ENCODE data around the gene PAK1IP1.
"Not testable (repeated sequence)": the region's sequence is repeated elsewhere in the genome, so short reads cannot be mapped to it uniquely, and the experiment has no call there.

PAK1IP1 gene

DNA sequence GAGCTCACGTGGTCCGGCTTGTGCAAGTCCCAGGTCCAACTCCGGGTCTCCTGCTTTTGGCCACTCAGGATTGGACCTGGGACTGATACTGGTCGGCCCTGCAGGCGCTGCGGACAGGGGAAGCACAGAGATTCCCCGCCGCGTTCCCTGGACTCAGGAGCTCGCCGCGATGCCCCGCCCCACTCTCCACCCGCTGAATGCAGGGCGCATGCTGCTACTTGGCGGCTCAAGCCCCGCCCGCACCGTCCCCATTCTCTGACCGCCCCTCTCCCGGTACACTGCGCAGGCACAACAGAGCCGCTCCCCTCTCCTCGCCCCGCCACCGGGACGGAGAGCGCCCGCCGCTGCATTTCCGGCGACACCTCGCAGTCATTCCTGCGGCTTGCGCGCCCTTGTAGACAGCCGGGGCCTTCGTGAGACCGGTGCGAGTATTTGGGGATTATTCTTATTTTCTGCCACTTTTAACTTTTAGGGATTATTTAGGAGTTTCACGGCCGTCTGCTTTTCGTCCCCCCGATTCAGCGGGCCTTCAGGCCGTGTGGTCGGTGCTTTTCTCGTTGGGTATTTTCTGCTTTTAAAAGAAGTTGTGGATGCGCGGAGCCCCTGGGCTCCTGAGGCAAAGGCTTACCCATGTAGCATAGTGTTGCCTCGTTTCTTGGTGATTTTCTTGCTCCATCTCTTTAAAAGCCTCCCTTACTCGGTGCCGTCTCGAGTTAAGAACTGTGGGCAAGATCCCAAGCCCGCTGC lies 28.2 kb downstream of the PAK1IP1 start, which contains the start of gene TMEM14C:
Gene TMEM14C (plus strand): TSS at position 251 of the 747 bp plus-strand sequence. CDS start 1,544 bp downstream, outside the sequence.
- peak within 1 kb of the TSS; percentile 73 to 94 for H3K4me3 ChIP-seq (ENCODE audit: low read length in 2 of 2)
- H3K9me3 ChIP-seq (ENCODE audit: control insufficient read depth in 2 of 2, low read length in 2 of 2): no peaks in the 10 kb centered on the region
- no peaks in the 10 kb centered on the region for H3K27me3 ChIP-seq (ENCODE audit: control insufficient read depth in 2 of 2, insufficient read depth in 2 of 2, low read length in 2 of 2)
- H3K4me1 ChIP-seq (ENCODE audit: control insufficient read depth in 2 of 2, insufficient read depth in 2 of 2, low read length in 2 of 2): peaks cover 14 to 20% of the 10 kb centered on the region in 2 donors
- peak within 1 kb of the TSS; percentile 84 to 93 for H3K9ac ChIP-seq (ENCODE audit: low read depth in 1 of 2, low read length in 2 of 2)
- H3K27ac ChIP-seq (ENCODE audit: low read depth in 2 of 2, low read length in 2 of 2): peak within 1 kb of the TSS; percentile 81 to 91
- H3K36me3 ChIP-seq (ENCODE audit: control insufficient read depth in 2 of 2, insufficient read depth in 2 of 2, low read length in 2 of 2): peaks cover 15 to 20% of the 10 kb centered on the region in 2 donors

DNA sequence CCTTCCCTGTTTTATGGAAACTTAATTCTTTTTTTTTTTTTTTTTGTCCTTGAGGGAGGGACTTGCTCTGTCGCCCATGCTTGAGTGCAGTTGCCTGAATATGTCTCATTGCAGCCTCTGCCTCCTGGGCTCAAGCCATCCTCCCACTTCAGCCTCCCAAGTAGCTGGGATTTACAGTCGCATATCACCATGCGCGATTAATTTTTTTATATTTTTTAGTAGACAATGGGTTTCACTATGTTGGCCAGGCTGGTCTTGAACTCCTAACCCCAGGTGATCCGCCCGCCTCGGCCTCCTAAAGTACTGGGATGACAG lies 28.8 kb downstream of the PAK1IP1 start:
- Histone ChIP-seq H3K4me1 (ENCODE audit: control insufficient read depth in 2 of 2, insufficient read depth in 2 of 2, low read length in 2 of 2) (peaks cover 14 to 20% of the 10 kb centered on the region in 2 donors), H3K9ac (ENCODE audit: low read depth in 1 of 2, low read length in 2 of 2) (peak overlapping the region; percentile 84 to 93), H3K27ac (ENCODE audit: low read depth in 2 of 2, low read length in 2 of 2) (peak overlapping the region; percentile 81 to 91)

DNA sequence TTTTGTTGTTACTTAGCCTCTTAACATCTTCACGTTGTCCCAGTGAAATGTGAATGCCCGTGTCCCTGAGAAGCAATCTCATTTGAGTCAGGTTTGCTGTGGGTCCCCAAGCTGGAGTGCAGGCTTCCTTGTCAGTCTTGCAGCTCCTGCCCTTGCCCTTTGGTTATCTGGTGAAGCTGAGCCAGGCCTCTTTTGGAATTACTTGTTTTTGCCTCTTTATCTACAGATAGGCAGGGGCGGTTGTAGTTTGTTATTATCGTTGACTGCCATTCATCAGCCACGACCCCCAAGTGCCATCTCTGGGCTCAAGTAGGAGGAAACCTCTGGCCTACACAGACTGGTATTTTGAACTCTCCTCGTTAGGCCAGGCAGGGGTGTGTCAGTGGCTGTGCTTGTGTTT lies 30.3 kb downstream of the PAK1IP1 start:
- no peaks in the 10 kb centered on the region for H3K27me3 ChIP-seq (ENCODE audit: control insufficient read depth in 2 of 2, insufficient read depth in 2 of 2, low read length in 2 of 2)
- H3K9me3 ChIP-seq (ENCODE audit: control insufficient read depth in 2 of 2, low read length in 2 of 2): no peaks in the 10 kb centered on the region
- H3K9ac ChIP-seq (ENCODE audit: low read depth in 1 of 2, low read length in 2 of 2): no peak overlapping the region
- H3K27ac ChIP-seq (ENCODE audit: low read depth in 2 of 2, low read length in 2 of 2): no peak overlapping the region
- peaks cover 21 to 38% of the 10 kb centered on the region in 2 donors for H3K36me3 ChIP-seq (ENCODE audit: control insufficient read depth in 2 of 2, insufficient read depth in 2 of 2, low read length in 2 of 2)
- peaks cover 14 to 20% of the 10 kb centered on the region in 2 donors for H3K4me1 ChIP-seq (ENCODE audit: control insufficient read depth in 2 of 2, insufficient read depth in 2 of 2, low read length in 2 of 2)
- H3K4me3 ChIP-seq (ENCODE audit: low read length in 2 of 2): no peak overlapping the region

More for the DNA sequence above, 28.8 kb downstream of the PAK1IP1 start:
- Histone ChIP-seq H3K36me3 (ENCODE audit: control insufficient read depth in 2 of 2, insufficient read depth in 2 of 2, low read length in 2 of 2) (peaks cover 20 to 25% of the 10 kb centered on the region in 2 donors), H3K4me3 (ENCODE audit: low read length in 2 of 2) (peak overlapping the region; percentile 73 to 94), H3K9me3 (ENCODE audit: control insufficient read depth in 2 of 2, low read length in 2 of 2) (no peaks in the 10 kb centered on the region), H3K27me3 (ENCODE audit: control insufficient read depth in 2 of 2, insufficient read depth in 2 of 2, low read length in 2 of 2) (no peaks in the 10 kb centered on the region)

DNA sequence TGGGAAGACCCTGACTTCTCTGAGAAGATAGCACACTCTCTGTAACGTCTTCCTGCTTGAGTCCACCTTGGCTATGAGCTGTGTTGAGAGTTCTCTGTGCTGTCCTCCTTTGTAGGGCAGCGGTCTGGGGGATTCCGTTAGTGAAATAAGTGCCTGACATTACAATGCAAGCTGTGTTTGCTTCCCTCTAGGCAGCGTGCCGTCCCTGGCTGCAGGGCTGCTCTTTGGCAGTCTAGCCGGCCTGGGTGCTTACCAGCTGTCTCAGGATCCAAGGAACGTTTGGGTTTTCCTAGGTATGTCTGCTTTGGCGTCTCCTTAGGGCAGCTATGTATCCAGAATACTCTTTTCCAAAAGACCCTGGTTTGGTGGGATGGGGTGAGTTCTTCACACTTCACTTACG lies 30.9 kb downstream of the PAK1IP1 start:
- Histone ChIP-seq H3K9ac (ENCODE audit: low read depth in 1 of 2, low read length in 2 of 2) (no peak overlapping the region), H3K27ac (ENCODE audit: low read depth in 2 of 2, low read length in 2 of 2) (no peak overlapping the region), H3K4me1 (ENCODE audit: control insufficient read depth in 2 of 2, insufficient read depth in 2 of 2, low read length in 2 of 2) (peaks cover 14 to 20% of the 10 kb centered on the region in 2 donors), H3K36me3 (ENCODE audit: control insufficient read depth in 2 of 2, insufficient read depth in 2 of 2, low read length in 2 of 2) (peaks cover 27 to 44% of the 10 kb centered on the region in 2 donors), H3K27me3 (ENCODE audit: control insufficient read depth in 2 of 2, insufficient read depth in 2 of 2, low read length in 2 of 2) (no peaks in the 10 kb centered on the region), H3K9me3 (ENCODE audit: control insufficient read depth in 2 of 2, low read length in 2 of 2) (no peaks in the 10 kb centered on the region), H3K4me3 (ENCODE audit: low read length in 2 of 2) (no peak overlapping the region)

DNA sequence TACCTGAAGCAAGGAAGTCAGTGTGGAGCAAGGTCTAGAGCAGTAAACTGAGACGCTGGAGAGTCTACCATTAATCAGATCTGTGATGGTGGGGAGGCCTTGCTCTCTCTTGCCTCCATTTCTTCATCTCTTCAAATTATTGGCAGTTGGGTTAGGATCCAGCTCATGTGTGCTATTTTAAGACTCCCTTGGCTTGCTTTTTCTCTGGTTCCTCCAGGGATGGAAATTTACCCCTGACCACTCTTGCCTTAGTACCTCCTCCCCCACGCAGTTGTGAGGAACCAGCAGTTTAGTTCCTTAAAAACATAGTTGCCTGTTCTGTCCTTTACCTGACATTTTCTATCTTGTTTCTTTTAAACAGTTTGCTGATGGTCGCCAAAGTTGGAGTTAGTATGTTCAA lies 35.5 kb downstream of the PAK1IP1 start:
- Histone ChIP-seq H3K9ac (ENCODE audit: low read depth in 1 of 2, low read length in 2 of 2) (no peak overlapping the region), H3K27me3 (ENCODE audit: control insufficient read depth in 2 of 2, insufficient read depth in 2 of 2, low read length in 2 of 2) (no peaks in the 10 kb centered on the region), H3K27ac (ENCODE audit: low read depth in 2 of 2, low read length in 2 of 2) (no peak overlapping the region), H3K4me3 (ENCODE audit: low read length in 2 of 2) (no peak overlapping the region), H3K36me3 (ENCODE audit: control insufficient read depth in 2 of 2, insufficient read depth in 2 of 2, low read length in 2 of 2) (peaks cover 39 to 56% of the 10 kb centered on the region in 2 donors), H3K9me3 (ENCODE audit: control insufficient read depth in 2 of 2, low read length in 2 of 2) (no peaks in the 10 kb centered on the region), H3K4me1 (ENCODE audit: control insufficient read depth in 2 of 2, insufficient read depth in 2 of 2, low read length in 2 of 2) (no peaks in the 10 kb centered on the region)

DNA sequence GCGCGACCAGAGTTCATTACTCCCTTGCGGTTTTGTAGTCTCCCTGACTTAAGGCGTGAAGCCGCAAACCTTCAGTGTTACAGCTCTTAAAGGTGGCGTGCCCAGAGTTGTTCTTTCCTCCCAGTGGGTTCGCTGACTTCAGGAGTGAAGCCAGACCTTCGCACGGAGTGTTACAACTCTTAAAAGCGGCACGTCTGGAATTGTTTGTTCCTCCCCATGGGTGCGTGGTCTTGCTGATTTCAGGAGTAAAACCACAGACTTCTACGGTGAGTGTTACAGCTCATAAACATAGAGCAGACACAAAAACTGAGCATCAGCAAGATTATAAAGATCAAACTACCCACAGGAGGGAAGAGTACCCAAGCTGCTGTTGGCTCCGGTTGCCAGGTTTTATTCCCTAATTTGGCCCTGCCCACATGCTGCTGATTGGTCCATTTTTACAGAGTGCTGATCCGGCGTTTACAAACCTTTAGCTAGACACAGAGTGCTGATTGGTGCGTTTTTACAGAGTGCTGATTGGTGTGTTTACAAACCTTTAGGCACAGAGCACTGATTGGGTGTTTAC lies 38.5 kb downstream of the PAK1IP1 start:
- Histone ChIP-seq H3K36me3 (ENCODE audit: control insufficient read depth in 2 of 2, insufficient read depth in 2 of 2, low read length in 2 of 2) (peaks cover 26 to 38% of the 10 kb centered on the region in 2 donors), H3K27me3 (ENCODE audit: control insufficient read depth in 2 of 2, insufficient read depth in 2 of 2, low read length in 2 of 2) (no peaks in the 10 kb centered on the region), H3K4me3 (ENCODE audit: low read length in 2 of 2) (no peak overlapping the region), H3K9ac (ENCODE audit: low read depth in 1 of 2, low read length in 2 of 2) (no peak overlapping the region), H3K4me1 (ENCODE audit: control insufficient read depth in 2 of 2, insufficient read depth in 2 of 2, low read length in 2 of 2) (no peaks in the 10 kb centered on the region), H3K27ac (ENCODE audit: low read depth in 2 of 2, low read length in 2 of 2) (no peak overlapping the region), H3K9me3 (ENCODE audit: control insufficient read depth in 2 of 2, low read length in 2 of 2) (no peaks in the 10 kb centered on the region)

DNA sequence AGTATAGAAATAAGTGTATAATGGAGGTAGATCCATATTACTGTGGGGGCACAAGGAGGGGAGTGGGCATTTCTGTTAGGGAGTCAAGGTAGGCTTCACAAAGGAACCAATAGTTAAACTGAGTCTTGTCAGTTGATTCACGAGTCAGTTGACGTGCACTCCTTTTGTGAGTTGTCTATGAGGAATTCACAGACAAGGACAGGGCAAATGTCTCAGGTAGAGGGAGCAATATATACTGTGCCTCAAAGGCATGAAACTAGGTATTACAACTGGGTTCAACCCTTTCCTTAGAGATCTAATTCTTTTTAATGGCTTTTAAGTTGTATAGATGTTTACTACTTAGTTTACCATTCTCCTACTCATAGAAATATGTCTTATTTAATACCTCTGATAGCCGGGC lies 39.1 kb downstream of the PAK1IP1 start:
- Histone ChIP-seq H3K9me3 (ENCODE audit: control insufficient read depth in 2 of 2, low read length in 2 of 2) (no peaks in the 10 kb centered on the region), H3K27me3 (ENCODE audit: control insufficient read depth in 2 of 2, insufficient read depth in 2 of 2, low read length in 2 of 2) (no peaks in the 10 kb centered on the region), H3K27ac (ENCODE audit: low read depth in 2 of 2, low read length in 2 of 2) (no peak overlapping the region), H3K9ac (ENCODE audit: low read depth in 1 of 2, low read length in 2 of 2) (no peak overlapping the region), H3K4me1 (ENCODE audit: control insufficient read depth in 2 of 2, insufficient read depth in 2 of 2, low read length in 2 of 2) (no peaks in the 10 kb centered on the region), H3K4me3 (ENCODE audit: low read length in 2 of 2) (no peak overlapping the region), H3K36me3 (ENCODE audit: control insufficient read depth in 2 of 2, insufficient read depth in 2 of 2, low read length in 2 of 2) (peaks cover 23 to 33% of the 10 kb centered on the region in 2 donors)

DNA sequence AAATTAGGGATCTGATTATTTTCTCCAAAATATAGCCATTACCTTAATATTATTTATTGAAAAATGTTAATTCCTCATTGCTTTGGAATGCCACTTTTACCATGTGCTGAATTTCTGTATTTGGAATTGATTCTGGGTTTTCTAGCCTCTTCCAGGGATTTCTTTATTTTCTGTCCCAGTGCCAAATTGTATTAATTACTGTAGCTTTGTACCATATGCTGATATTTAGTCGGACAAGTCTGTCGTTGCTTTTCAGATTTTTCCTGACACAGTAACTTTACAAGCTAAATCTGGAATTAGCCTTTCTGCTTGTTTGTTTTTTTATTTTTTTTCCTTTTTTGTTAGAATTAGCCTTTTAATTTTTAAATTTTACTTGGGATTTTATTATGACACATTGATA lies 42.0 kb downstream of the PAK1IP1 start:
- Histone ChIP-seq H3K27ac (ENCODE audit: low read depth in 2 of 2, low read length in 2 of 2) (no peak overlapping the region), H3K9ac (ENCODE audit: low read depth in 1 of 2, low read length in 2 of 2) (no peak overlapping the region), H3K4me3 (ENCODE audit: low read length in 2 of 2) (no peak overlapping the region), H3K36me3 (ENCODE audit: control insufficient read depth in 2 of 2, insufficient read depth in 2 of 2, low read length in 2 of 2) (peaks cover 13 to 15% of the 10 kb centered on the region in 2 donors), H3K4me1 (ENCODE audit: control insufficient read depth in 2 of 2, insufficient read depth in 2 of 2, low read length in 2 of 2) (no peaks in the 10 kb centered on the region), H3K27me3 (ENCODE audit: control insufficient read depth in 2 of 2, insufficient read depth in 2 of 2, low read length in 2 of 2) (no peaks in the 10 kb centered on the region), H3K9me3 (ENCODE audit: control insufficient read depth in 2 of 2, low read length in 2 of 2) (no peaks in the 10 kb centered on the region)

DNA sequence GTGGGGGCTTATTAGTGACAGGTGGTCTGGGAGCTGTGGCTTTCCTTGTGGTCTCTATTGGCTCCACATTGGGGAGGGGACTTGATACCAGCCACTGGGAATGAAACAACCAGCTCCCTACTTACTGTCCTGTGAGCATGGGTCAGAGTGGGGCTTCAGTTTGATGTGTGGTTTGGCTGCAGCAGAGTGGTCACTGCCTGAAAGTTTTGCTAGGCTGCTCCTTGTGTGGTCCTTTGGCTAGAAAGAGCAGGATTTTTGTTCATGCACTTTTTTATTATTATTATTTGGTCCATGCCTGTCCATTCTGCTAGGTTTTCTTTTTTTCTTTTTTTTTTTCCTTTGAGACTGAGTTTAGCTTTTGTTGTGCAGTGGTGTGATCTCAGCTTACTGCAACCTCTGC lies 45.3 kb downstream of the PAK1IP1 start:
- peaks cover 0 to 2% of the 10 kb centered on the region in 2 donors for H3K36me3 ChIP-seq (ENCODE audit: control insufficient read depth in 2 of 2, insufficient read depth in 2 of 2, low read length in 2 of 2)
- H3K9me3 ChIP-seq (ENCODE audit: control insufficient read depth in 2 of 2, low read length in 2 of 2): no peaks in the 10 kb centered on the region
- no peak overlapping the region for H3K27ac ChIP-seq (ENCODE audit: low read depth in 2 of 2, low read length in 2 of 2)
- H3K27me3 ChIP-seq (ENCODE audit: control insufficient read depth in 2 of 2, insufficient read depth in 2 of 2, low read length in 2 of 2): no peaks in the 10 kb centered on the region
- no peaks in the 10 kb centered on the region for H3K4me1 ChIP-seq (ENCODE audit: control insufficient read depth in 2 of 2, insufficient read depth in 2 of 2, low read length in 2 of 2)
- no peak overlapping the region for H3K4me3 ChIP-seq (ENCODE audit: low read length in 2 of 2)
- no peak overlapping the region for H3K9ac ChIP-seq (ENCODE audit: low read depth in 1 of 2, low read length in 2 of 2)

DNA sequence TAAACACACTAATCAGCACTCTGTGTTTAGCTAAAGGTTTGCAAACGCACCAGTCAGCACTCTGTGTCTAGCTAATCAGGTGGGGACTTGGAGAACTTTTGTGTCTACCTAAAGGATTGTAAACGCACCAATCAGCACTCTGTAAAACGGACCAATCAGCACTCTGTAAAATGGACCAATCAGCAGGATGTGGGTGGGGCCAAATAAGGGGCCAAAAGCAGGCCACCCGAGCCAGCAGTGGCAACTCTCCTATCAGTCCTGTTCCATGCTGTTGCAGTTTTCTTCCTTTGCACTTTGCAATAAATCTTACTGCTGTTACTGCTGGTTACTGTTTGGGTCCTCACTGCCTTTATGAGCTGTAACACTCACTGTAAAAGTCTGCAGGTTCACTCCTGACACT lies 46.9 kb downstream of the PAK1IP1 start:
- H3K27ac ChIP-seq (ENCODE audit: low read depth in 2 of 2, low read length in 2 of 2); H3K27me3 ChIP-seq (ENCODE audit: control insufficient read depth in 2 of 2, insufficient read depth in 2 of 2, low read length in 2 of 2); H3K9me3 ChIP-seq (ENCODE audit: control insufficient read depth in 2 of 2, low read length in 2 of 2); H3K4me3 ChIP-seq (ENCODE audit: low read length in 2 of 2); H3K9ac ChIP-seq (ENCODE audit: low read depth in 1 of 2, low read length in 2 of 2); H3K4me1 ChIP-seq (ENCODE audit: control insufficient read depth in 2 of 2, insufficient read depth in 2 of 2, low read length in 2 of 2); H3K36me3 ChIP-seq (ENCODE audit: control insufficient read depth in 2 of 2, insufficient read depth in 2 of 2, low read length in 2 of 2): not testable (repeated sequence)

Measured in mucosa of rectum (tissue), 2 donors.